ENCODE measurements around the gene BTBD2.

DNA sequence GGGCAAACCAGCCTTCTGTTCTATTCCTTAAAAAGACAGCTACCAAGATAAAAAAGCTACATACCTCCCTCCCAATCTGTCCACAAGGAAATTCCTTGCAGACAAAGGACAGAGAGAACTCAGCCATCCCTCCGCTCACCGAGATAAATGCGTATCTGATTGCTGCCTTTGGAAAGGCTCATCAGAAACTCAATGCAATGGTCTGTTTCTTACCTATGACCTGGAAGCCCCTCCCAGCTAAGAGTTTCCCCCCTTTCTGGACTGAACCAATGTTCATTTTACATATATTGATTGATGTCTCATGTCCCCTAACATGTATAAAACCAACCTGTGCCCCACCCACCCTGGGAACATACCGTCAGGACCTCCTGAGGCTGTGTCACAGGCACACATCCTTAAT is 11.6 kb downstream of the BTBD2 start:
- no peak for TF ChIP-seq POLR2AphosphoS5 (IDR thresholded peaks at IDR 0.05; ENCODE audit: borderline replicate concordance, low read depth, low read length)
- TF ChIP-seq EZH2 (IDR thresholded peaks at IDR 0.05) = no peak
- TF ChIP-seq FOXP2 (optimal IDR thresholded peaks at IDR 0.05; ENCODE audit: control extremely low read depth, extremely low read length, insufficient read depth) = no peak

Measured in SK-N-MC (cell line).